GM18951 (cell line): ENCODE results near the gene SIVA1.

Source experiments
- POLR2A ChIP-seq: IDR thresholded peaks from 4 replicates; pipeline ENCODE4 v1.6.1; 2011; ENCODE audit warnings: mild to moderate bottlenecking; ENCODE audit not compliant: insufficient read length, insufficient read depth; ENCODE audit errors: extremely low read depth
- in situ Hi-C: fragments of 300-500 bp; cut with MboI; formaldehyde crosslinking; loops from one replicate; pipeline ENCODE4 v1.12.0; 2022; ENCODE audit warnings: low sequenced_read_pairs, mixed read lengths, inconsistent platforms; ENCODE audit not compliant: unreplicated experiment

Gene SIVA1

GRCh38 chr14:104803280-104803911 lies 50.4 kb downstream of the SIVA1 start:
- in situ Hi-C loops: no loop called here
- TF ChIP-seq POLR2A: no peak

GRCh38 chr14:104803912-104804410 lies 51.0 kb downstream of the SIVA1 start:
- in situ Hi-C loops: no loop called here

GRCh38 chr14:104804481-104805325 lies 51.8 kb downstream of the SIVA1 start:
- in situ Hi-C loops: no loop called here

More at GRCh38 chr14:104803912-104804410, 51.0 kb downstream of the SIVA1 start:
- no peak for TF ChIP-seq POLR2A

GRCh38 chr14:104805326-104805678 lies 52.4 kb downstream of the SIVA1 start:
- no peak for TF ChIP-seq POLR2A
- in situ Hi-C loops: no loop called here

More at GRCh38 chr14:104804481-104805325, 51.8 kb downstream of the SIVA1 start:
- no peak for TF ChIP-seq POLR2A

- in situ Hi-C loops: no loop called here
These were observed 53.1 kb downstream of the SIVA1 start for GRCh38 chr14:104805941-104806624.

GRCh38 chr14:104806625-104807465 lies 53.9 kb downstream of the SIVA1 start:
- TF ChIP-seq POLR2A: no peak
- in situ Hi-C loops: no loop called here

More at GRCh38 chr14:104805941-104806624, 53.1 kb downstream of the SIVA1 start:
- no peak for TF ChIP-seq POLR2A

- in situ Hi-C loops: no loop called here
- TF ChIP-seq POLR2A: no peak
These were observed 55.5 kb downstream of the SIVA1 start for GRCh38 chr14:104808456-104808855.
